22Rv1 (cell line): ENCODE results near the gene ERF.

ENCODE experiments used
- H3K27ac ChIP-seq: fragments of 450-650 bp; 2 replicates; pipeline ENCODE4 v1.5.1; 2017
- CTCF ChIP-seq: fragments of 450-650 bp; IDR thresholded peaks from 2 replicates; pipeline ENCODE4 v1.5.1; 2017; ENCODE audit warnings: mild to moderate bottlenecking
- ZFX ChIP-seq: fragments of 450-650 bp; IDR thresholded peaks from 2 replicates; pipeline ENCODE4 v1.6.1; 2017; ENCODE audit warnings: antibody characterized with exemption, borderline replicate concordance

Gene ERF

GRCh38 chr19:42295342-42295741 lies 40.4 kb upstream of the ERF start:
- no peak for TF ChIP-seq CTCF
- no peak for TF ChIP-seq ZFX
- H3K27ac ChIP-seq, result peak overlapping the region; percentile 52

- TF ChIP-seq CTCF (no peak), ZFX (no peak)
- no peak overlapping the region; the same call in 1 of the 2 replicates for H3K27ac ChIP-seq
Measured at GRCh38 chr19:42294471-42295137, 39.7 kb upstream of the ERF start.

GRCh38 chr19:42293948-42294347 lies 39.0 kb upstream of the ERF start:
- TF ChIP-seq CTCF (no peak), ZFX (no peak)

GRCh38 chr19:42293540-42293939 lies 38.6 kb upstream of the ERF start:
- H3K27ac ChIP-seq, result no peak overlapping the region
- TF ChIP-seq ZFX (no peak), CTCF (no peak)

More at GRCh38 chr19:42293948-42294347, 39.0 kb upstream of the ERF start:
- H3K27ac ChIP-seq, result no peak overlapping the region

GRCh38 chr19:42292963-42293362 lies 38.0 kb upstream of the ERF start:
- TF ChIP-seq ZFX (no peak), CTCF (no peak)
- H3K27ac ChIP-seq, result no peak overlapping the region

GRCh38 chr19:42292042-42292960 lies 37.4 kb upstream of the ERF start:
- TF ChIP-seq CTCF (no peak), ZFX (no peak)
- H3K27ac ChIP-seq, result peak overlapping the region; percentile 55

GRCh38 chr19:42291435-42291810 lies 36.5 kb upstream of the ERF start:
- no peak; the same call in 1 of the 2 replicates for TF ChIP-seq CTCF
- no peak for TF ChIP-seq ZFX
- peak overlapping the region; percentile 55 for H3K27ac ChIP-seq
